ENCODE data around the gene EPHB1.
"Not testable (repeated sequence)": the region's sequence is repeated elsewhere in the genome, so short reads cannot be mapped to it uniquely, and the experiment has no call there.

Gene EPHB1

DNA sequence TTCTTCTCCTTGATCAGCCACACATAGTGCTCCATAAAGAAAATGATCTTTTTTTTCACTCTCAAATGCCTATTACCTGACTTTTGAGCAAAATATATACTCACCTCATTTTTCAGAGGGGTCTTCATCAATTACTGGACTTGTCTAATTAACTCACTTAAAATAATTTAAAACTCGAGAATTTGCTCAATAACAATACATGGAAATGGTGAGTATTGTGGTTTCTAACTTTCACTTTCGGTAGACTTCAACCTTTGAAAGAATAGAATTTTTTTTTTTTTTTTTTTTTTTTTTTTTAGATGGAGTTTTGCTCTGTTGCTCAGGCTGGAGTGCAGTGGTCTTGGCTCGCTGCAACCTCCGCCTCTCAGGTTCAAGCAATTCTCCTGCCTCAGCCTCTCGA, 17.7 kb upstream of the EPHB1 start:
- DNase-seq (ENCODE audit: low read depth): no peak

DNA sequence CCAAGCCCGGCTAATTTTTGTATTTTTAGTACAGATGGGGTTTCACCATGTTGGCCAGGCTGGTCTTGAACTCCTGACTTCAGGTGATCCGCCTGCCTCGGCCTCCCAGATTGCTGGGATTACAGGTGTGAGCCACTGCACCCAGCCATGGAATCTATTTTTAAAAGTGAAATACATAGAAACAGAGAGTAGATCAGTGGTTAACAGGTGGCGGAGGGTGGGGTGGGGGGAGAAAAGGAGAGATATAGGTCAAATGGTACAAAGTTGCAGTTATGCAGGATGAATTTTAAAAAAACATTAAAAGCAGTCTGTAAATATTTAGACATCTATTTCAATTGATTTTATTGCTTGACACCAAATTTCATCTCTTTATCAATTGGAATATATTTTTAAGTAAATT, 6.8 kb upstream of the EPHB1 start:
- DNase-seq (ENCODE audit: low read depth): not testable (repeated sequence)

DNA sequence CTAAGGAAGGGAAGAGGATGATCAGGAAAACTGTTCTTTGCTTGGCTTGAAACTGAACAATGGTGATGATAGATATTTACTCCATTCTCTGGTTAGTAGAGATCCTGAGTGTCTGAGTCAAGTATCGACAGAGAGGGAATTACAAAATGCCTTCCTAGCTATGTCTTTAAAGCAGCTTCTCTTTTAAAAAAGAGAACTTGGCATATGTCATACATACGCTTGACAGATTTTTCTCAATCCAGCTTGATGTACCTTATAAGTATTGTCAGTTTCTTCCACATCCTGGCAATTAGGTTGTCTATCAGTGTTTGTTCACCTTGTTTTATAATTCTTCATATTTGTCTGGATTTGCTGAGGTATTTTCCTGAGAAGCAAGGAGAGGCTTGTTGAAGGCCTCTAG, 5.0 kb upstream of the EPHB1 start:
- no peak for DNase-seq (ENCODE audit: low read depth)

DNA sequence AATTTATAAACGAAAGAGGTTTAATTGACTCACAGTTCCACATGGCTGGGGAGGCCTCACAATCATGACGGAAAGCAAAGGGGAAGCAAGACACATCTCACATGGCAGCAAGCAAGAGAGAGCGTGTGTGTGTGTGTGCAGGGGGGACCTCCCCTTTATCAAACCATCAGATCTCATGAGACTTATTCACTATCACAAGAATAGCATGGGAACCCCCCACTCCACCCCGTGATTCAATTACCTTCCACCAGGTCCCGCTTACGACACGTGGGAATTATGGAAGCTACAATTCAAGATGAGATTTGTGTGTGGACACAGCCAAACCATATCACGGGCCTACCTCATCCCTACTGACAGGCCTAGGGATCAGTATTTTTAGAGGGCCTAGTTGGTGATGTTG, 3.1 kb upstream of the EPHB1 start:
- DNase-seq (ENCODE audit: low read depth): no peak

DNA sequence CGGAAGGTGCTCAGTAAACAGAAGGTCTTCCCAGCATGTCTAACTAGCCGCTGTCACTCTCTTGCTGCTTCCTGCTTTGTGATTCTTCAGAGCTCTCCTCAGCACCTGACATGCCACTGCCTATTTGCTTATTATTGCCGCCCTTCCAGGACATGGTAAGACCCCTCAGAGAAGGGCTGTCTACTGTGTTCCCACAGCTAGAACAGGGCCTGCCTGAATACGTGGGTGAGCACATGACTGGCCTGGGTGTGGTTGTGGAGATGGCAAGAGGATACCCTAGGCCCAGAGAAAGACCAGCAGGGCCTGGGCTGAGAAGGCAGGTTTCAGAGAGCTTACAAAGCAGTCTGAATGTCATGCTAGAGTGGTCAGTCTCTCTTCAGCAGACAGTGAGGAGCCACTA, 2.4 kb upstream of the EPHB1 start:
- DNase-seq (ENCODE audit: low read depth): no peak

DNA sequence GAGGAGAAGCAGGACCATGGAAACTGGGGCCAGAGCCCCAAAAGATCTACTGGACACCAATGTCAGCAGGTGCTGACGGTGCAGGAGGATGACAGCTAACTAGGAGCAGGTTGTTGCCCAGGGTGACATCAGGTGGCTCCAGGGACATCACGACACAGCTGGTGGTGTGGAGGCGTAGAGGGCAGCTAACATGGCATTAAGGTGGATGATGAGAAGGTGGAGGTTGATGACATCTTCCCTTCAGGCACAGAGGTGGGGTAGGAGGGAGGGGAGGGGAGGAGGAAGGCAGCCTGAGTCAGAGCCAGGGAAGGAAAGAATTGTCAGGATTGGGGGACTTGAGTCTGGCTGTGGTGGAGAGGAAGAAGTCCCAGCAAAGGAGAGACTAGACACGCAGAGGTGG, 1.5 kb upstream of the EPHB1 start:
- no peak for DNase-seq (ENCODE audit: low read depth)

DNA sequence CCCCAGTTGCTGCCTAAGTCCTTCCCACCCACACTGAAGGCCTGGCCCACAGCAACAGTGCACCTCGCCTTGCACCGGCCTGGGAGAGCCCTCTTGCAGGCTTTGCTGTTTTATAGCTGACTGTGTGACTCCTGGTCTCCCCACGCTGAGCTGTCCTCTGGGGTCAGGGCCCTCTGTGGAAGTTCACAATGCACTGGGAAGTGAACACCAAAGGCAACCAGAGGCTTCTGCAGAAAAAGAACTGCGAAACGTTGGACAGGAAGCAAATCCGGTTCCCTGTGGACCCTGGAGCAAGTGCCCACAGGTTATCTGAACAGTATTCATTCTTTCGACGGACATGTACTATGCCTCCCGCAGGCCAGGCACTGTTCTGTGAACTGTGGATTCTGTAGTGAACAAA, 737 bp upstream of the EPHB1 start:
- DNase-seq (ENCODE audit: low read depth): no peak

DNA sequence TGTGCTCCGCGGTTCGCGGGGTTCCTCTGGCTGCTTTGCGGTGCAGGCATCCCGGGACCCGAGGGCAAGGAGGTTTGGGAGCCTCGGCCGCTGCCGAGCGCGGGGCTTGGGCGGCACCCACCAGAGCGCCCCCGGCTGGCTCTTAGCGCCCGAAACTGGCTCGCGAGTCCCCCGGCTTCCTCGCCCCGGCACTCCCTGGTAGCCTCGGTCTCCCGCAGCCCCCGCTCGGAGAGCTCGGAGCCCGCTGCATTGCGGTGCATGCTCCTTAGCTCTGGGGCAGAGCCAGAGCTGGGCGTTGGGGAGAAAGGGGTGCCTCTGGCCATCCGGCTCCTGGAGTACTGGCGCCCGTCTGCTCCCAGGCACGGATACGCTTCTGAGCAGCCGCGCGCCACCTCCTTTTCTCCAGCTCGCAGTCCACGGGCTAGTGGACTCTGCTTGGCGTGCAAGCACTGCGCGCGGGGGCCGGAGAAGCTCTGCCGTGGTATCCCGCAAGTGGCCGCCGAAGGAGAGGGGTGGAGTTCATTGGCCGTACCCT, 753 bp downstream of the EPHB1 start:
- DNase-seq (ENCODE audit: low read depth): peak; percentile 32

DNA sequence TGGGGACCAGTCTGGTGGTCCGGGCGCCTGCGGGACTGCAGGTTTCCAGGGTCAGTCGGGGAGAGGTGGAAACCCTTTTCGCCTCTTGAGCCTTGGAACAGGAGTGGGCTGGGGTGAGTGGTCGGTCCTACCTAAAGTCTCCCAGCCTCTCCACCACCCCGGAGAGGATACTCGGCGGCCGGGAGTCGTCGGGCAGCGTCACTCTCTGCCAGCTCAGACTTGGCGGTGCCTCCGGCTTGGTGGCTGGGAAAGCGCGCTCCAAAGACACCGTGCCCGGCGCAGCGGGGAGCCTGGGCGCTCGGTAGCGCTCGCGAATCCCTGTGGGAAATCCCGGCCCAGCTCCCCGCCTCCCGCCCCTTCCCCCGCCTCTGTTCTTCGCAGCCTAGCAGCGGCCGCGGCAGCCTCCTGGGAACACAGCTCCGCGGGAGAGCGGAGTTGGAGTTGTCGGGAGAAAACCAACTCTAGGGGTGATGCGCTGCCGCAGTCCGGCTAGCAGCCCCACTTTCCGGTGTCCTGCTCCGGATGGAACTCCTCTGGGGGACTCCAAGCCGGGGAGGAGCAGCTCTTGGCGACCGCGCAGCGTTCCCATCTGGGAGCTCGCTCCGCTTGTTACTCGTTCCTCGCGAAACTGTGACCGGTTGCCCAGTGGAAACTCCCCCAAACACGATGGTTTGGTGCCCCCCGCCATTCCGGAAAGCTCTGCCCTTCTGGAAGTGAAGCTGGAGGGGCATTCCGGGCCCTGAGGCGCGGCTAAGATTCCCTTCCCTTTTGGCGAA, 1.4 kb downstream of the EPHB1 start:
- DNase-seq (ENCODE audit: low read depth): peak; percentile 26

DNA sequence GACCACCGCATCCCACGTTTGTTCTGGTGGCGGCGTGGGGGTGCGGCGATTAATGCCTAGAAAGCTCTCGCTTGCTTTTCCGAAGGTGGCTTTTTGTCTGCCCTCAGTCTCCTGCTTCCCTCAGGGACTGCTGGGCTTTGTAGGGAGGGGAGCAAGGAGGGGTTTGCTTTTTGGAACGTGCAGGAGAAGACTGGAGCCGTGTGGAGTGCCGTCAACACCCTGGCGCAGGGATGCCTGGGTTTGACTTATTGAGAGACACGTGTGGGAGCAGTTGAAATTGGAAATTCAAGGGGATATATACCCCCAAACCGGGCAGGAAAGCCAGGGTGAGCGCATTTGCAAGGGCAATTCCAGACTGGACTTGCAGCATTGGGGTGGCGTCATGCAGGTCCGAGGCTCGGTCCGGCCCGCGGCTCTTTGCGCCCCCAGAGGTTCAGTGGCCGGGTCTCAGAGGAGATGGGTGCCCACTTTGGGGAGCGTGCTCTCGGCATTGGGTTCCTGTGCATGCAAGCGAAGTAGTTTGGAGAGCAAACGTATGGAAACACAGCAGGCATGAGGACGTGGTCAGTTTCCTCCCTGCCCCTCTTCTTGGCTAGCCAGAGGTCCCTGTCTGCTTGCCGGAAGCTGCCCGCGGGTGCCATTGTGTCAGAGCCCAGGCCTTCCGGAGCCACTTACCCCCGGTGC, 2.1 kb downstream of the EPHB1 start:
- no peak for DNase-seq (ENCODE audit: low read depth)

DNA sequence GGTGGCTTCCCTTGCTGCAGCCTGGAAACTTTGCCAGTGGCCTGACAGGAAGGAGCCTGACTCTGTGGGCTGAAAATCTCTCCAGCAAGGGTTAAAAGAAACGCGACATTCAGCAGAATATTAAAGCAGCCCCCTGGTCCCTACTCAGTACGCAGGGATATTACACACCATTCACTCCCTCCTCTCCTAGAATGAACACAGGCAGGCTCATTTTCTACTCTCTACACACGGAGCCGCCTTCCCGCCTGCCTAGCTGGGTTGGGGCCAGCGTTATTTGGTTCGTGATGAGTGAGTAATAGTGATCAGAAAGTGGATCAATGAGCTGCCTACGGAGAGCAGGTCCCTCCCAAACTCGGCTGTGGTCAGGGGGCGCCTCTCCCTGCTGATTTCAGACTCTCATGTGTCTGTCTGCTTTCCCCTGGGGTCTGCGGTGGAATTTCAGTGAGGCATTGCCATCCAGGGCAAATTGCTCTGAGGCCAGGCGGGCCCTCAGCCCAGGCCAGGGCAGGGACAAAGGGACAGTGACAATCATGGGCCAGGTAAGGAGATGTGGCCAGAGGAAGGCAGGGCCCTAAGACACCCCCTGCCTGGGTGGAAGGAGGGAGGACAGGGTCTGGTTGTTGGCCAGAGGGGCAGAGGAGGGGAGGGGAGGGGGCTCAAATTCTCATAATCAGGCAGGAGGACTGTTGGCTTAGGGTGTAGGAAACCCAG, 2.8 kb downstream of the EPHB1 start:
- DNase-seq (ENCODE audit: low read depth): no peak

DNA sequence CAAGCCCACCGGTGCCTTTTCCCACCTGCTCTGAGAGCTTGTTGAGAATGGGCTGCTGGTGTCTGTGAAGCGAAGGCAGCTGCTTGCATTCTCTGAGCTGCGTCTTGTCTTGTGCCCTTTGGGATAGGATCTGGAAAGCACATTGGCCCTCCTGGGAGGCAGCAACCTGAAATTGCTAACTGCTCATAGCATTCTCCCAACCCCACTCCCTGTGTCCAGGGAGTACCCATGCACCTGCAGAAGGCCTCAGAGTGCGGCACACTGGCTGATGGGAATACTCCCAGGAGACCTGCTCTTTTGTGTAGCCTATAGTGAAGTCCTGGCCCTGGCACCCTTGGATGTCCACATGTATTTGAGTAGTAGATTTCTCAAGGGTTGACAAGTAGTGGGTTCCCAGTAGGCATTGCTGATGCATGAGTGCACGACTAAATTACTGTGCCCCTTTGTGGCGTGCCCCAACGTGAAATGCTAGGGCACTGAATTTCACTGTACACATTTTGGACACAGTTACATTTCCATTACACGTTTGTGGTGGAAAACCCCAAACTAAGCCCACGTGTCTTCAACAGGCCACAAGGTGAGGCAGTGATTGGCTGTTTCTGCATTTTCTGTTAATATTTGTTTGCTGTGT, 3.7 kb downstream of the EPHB1 start:
- DNase-seq (ENCODE audit: low read depth): no peak

DNA sequence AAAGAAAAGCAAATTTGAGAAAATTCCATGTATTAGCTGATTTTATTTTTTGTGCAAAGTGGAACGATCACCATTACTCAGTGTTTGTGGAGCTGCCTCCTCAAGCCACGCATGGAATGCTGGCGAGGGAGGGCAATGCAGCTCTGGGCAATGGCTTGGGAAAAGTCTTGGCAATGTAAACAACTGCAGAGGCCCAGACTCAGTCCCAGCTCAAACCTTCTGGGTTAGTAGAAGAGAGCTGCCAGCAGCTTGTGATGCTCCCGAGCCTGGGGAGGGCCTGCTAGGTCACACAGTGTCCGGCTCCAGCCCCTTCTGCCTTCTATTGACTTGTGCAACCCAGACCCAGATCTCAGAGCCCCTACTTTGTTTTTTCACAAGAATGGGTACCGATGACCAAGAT, 4.3 kb downstream of the EPHB1 start:
- DNase-seq (ENCODE audit: low read depth): peak; percentile 53

DNA sequence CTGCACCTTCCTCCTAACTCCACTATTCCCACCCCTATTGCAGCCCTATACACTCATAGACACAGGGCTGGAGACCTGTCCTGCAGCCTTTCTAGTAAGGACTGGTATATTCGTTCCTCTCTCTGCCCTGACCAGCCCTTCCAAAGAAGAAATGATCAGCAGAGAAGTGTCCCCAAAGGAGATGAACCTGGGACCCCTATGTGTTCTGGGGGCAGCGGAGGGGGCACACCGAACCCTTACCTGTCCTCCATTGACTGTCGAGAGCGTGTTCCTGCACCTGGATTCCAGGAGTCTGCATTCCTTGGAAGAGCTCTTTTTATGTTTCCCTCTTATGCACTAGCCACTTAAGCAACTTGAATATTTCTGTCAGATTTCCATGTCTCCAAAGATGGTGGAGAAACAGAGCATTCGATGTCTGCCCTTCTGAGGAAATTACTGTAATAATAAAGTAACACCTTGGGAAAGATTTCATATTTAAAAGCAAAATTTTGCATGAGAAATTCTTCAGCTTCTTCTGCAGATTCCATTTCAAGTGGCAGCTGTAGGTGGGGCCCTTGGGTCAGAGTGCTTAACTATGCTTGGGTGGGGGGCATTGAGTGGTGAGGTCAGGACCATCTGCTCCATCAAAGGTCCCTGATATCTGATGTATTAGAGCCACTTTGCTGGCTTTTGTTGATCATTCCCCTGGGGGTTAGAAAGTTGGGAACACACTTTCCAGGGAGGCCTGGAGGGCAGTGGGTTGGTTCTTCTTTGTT, 6.3 kb downstream of the EPHB1 start:
- no peak for DNase-seq (ENCODE audit: low read depth)

DNA sequence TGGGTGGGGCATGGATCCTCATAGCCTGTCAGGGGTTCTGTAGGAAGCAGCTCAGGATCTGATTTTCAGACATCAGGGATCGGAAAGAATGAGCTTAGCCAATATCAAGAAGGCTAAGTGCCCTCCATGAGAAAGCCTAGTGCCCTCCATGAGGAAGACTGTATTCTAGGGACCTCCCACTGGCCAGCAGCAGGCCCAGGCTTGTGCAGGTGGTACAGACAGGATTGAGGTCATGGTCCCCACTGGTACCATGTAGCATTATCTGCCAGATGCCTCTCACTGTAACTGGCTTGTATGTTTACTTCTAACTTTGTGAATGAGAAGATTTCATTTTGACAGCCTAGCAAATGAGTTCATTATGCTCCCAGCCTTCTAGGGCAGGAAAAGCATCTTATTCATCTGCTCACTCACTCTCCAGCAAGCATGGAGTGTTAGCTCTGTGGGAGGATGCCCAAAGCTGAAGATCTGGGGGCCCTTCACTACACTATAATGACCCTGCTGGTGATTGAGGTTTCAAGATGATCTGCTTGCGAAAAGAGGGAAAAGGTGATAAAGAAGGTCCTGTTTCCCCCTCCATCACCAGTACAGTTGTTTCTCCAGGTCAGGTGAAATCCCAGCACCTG, 7.5 kb downstream of the EPHB1 start:
- no peak for DNase-seq (ENCODE audit: low read depth)

DNA sequence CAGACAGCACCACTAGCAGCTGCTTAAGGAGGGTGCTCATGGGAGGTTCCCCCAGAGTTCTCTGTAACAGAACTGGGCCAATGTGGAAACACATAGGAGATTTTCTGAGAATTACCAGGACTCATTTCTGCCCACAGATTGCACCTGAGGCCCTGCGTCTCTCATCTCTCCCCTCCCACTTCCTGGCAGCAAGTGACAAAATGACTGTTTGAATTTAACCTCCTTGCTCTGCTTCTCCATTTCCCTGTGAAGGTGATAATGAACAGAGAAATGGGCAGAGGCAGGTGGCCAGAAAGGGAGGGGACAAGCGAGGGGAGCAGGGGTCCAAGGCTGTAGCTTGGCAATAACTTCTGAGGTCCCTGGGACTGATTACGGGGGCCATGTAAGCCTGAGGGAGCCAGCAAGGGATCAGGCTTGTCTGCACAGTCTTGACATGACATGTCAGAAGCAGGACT, 8.0 kb downstream of the EPHB1 start:
- no peak for DNase-seq (ENCODE audit: low read depth)

DNA sequence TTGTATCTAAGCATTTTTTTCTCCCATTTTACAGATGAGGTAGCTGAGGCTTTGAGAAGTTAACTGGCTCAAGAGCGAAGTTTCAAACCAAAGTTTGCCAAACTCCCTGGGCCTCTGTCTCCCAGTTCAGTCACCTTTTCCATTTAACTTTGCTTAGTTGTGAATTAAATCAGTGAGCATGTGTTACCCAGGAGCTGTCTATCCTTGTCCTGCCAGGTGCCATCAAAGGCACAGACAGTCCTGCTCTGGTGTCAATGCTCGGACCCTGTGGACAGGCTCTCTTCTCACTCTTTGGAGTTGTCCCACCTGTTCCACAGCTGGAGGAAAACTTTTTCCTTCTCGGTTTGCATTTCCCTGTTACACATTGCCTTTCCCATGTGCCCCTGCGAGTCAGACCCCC, 8.6 kb downstream of the EPHB1 start:
- no peak for DNase-seq (ENCODE audit: low read depth)

DNA sequence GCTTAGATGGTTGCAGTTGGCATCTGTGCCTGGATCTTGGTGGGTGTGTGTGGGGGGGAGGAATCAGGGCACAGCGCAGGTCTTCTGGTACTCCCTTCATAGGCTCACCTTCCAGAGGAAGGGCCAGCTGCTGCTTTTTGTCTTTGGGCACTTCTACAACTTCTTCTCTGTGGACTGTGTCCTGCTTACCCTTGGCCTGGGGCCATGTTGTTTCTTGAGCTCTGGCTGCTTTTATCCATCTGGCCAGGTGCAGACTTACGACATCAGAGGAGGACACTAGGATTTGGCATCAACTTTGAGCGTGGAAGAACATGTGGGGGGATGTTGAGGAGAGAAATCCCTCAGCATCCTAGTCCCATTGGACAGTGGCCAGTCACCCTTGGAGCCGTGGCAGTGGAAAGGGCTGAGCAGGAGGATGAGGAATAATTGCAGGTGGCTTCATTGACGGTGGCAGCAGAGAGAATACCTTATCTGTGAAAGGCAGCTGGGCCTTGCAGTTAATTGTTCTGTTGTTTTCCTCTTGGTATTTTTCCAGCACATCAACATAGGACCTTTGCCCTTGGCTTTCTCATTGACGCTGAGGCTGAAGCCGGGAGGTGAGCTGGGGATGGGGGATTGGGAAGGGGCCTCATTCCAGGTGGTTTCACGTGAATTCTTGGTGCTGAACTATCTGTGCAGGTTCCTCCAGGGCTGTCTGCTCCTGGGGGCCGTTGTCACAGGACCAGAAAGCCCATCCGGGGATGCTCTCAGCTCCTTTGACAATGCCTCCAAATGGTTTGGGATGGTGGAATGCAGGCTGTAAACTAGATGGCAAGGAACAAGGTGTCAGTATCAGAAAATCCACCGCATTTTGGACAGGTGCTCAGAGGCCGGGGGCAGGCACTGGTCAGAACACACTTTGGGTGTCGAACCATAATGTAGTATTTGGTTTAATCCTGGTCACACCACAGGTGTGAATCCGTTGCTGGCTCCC, 9.7 kb downstream of the EPHB1 start:
- DNase-seq (ENCODE audit: low read depth): no peak

DNA sequence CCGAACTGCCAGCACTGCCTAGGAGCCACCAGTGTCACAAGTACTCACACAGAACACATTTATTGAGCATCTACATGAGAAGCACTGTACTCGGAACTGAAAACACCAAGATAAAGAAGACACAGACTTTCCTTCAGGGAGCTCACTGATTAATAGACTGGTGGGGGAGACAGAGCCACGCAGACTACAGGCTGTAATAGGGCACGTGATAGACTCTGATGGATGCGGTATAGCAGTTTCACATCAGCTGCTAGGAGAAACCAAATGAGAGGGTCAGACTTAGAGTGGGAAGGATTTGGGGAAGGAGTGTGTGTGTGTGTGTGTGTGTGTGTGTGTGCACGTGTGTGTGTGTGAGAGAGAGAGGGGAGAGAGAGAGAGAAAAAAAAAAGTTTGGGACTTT, 12.1 kb downstream of the EPHB1 start:
- no peak for DNase-seq (ENCODE audit: low read depth)

DNA sequence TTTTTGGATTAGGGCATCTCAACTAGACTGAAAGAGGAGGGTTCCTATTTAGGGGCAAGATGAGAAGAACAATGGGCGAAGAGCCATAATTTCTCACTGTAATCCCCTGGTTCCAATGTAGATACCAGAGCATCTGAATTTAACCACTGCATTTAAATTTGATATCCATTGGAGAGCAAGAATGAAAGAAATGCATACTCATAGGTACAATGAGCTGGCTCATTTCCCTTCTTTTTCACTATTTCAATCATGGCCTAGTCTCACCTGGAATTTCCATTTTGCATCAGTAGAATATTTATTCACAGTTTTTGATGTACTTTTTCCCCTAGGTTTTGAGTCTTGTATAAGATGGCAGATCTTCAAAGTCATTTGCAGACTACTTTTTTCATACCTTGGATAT, 13.8 kb downstream of the EPHB1 start:
- no peak for DNase-seq (ENCODE audit: low read depth)
